ENCODE results near the gene BSN. TPM values are rescaled to one million over a fixed set of nuclear protein-coding genes. Genes with fewer than 3 reads are reported as not detected.

Gene BSN
- total RNA-seq, 2 experiments from 2014 or later: 0.08 to 0.11 TPM

DNA sequence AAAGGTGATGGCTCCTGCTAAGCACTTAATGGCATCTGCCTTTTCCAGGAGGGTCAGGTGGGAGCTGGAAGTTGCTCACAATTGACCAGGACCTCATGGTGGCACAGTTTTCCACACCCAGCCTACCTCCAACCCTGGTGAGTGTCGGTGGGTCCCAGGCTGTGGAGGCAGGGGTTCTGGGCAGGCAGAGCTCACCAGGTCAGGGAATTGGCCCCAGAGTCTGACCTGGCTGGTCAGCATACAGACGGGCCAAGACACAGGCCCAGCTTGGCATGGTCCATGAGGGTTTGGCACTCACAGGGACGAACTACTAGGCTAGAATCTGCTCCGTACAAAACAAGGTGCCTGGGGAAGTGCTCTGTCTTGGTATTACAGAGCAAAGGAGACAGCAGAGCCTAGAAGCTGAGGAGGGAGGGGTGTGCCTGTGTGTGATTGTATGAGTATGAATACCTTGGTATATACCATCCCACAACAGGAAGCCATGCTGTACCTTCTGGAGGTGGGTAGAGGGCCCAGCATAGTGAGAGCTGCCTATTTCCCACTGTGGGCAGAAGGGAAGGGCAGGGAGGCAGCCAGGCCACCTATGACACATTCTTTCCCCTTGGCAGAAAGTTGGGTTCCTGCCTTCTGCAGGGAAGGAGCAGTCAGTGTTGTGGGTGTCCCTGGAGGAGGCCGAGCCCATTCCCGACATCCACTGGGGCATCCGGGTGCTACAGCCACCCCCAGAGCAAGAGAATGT lies 126.4 kb downstream of the BSN start:
- no peaks in the 10 kb centered on the region for H3K9me3 Mint-ChIP-seq
- H3K4me1 ChIP-seq (ENCODE audit: insufficient read depth, low read length): peaks cover 20% of the 10 kb centered on the region
- no peak overlapping the region for H3K4me3 ChIP-seq (ENCODE audit: low read length)
- TF ChIP-seq, protein P1, sequence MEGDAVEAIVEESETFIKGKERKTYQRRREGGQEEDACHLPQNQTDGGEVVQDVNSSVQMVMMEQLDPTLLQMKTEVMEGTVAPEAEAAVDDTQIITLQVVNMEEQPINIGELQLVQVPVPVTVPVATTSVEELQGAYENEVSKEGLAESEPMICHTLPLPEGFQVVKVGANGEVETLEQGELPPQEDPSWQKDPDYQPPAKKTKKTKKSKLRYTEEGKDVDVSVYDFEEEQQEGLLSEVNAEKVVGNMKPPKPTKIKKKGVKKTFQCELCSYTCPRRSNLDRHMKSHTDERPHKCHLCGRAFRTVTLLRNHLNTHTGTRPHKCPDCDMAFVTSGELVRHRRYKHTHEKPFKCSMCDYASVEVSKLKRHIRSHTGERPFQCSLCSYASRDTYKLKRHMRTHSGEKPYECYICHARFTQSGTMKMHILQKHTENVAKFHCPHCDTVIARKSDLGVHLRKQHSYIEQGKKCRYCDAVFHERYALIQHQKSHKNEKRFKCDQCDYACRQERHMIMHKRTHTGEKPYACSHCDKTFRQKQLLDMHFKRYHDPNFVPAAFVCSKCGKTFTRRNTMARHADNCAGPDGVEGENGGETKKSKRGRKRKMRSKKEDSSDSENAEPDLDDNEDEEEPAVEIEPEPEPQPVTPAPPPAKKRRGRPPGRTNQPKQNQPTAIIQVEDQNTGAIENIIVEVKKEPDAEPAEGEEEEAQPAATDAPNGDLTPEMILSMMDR (IDR thresholded peaks at IDR 0.05): no peak
- H3K27ac ChIP-seq (ENCODE audit: low read depth in 1 of 2, low read length in 2 of 2): no peak overlapping the region
- H3K27ac Mint-ChIP-seq: no peak overlapping the region
- peaks cover 23% of the 10 kb centered on the region for H3K4me1 Mint-ChIP-seq (ENCODE audit: low read depth)
- intact Hi-C loops (cut with DNase I, micrococcal nuclease): no loop called here
- no peaks in the 10 kb centered on the region for H3K27me3 ChIP-seq (ENCODE audit: control insufficient read depth in 1 of 2, insufficient read depth in 2 of 2, low read length in 2 of 2)
- no peak for DNase-seq
- POLR2A ChIA-PET: no interaction called here
- peaks cover 71% of the 10 kb centered on the region for H3K36me3 Mint-ChIP-seq (ENCODE audit: low read depth)
- H3K4me3 Mint-ChIP-seq: no peak overlapping the region
- CTCF ChIA-PET: interaction anchor here (1.4 to 1.7 kb wide), 2 partner anchors 9 to 140 kb away, joined by 4 to 5 read pairs; no protein-coding TSS in a partner anchor
- no peak for ATAC-seq (ENCODE audit: poor library complexity)
- H3K9me3 ChIP-seq (ENCODE audit: control insufficient read depth in 1 of 2, insufficient read depth in 1 of 2, low read length in 2 of 2): no peaks in the 10 kb centered on the region
- no peaks in the 10 kb centered on the region for H3K27me3 Mint-ChIP-seq
- H3K36me3 ChIP-seq (ENCODE audit: insufficient read depth, low read length): peaks cover 82% of the 10 kb centered on the region

DNA sequence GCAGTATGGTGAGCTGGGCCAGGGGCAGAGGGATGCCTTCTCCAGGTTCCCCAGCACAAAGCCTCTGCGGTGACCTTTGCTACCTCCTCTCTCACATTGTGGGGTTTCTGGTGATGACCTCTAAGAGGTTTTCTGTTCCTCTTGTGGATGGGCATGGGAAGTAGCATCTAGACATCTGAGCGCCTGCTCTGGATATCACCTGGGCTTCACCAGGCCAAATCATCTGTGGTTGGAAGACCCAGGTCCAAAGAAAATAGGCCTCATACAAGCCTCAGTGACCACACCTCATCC lies 126.9 kb downstream of the BSN start:
- Mint-ChIP-seq H3K4me1 (ENCODE audit: low read depth) (peaks cover 18% of the 10 kb centered on the region), H3K27me3 (no peaks in the 10 kb centered on the region), H3K9me3 (no peaks in the 10 kb centered on the region), H3K36me3 (ENCODE audit: low read depth) (peaks cover 65% of the 10 kb centered on the region), H3K27ac (no peak overlapping the region), H3K4me3 (no peak overlapping the region)
- DNase-seq (no peak), ATAC-seq (ENCODE audit: poor library complexity) (no peak)
- CTCF ChIA-PET: interaction anchor here (1.4 to 1.7 kb wide), 2 partner anchors 10 to 141 kb away, joined by 4 to 5 read pairs; no protein-coding TSS in a partner anchor
- Histone ChIP-seq H3K4me3 (ENCODE audit: low read length) (no peak overlapping the region), H3K36me3 (ENCODE audit: insufficient read depth, low read length) (peaks cover 77% of the 10 kb centered on the region), H3K9me3 (ENCODE audit: control insufficient read depth in 1 of 2, insufficient read depth in 1 of 2, low read length in 2 of 2) (no peaks in the 10 kb centered on the region), H3K4me1 (ENCODE audit: insufficient read depth, low read length) (peaks cover 19% of the 10 kb centered on the region), H3K27me3 (ENCODE audit: control insufficient read depth in 1 of 2, insufficient read depth in 2 of 2, low read length in 2 of 2) (no peaks in the 10 kb centered on the region), H3K27ac (ENCODE audit: low read depth in 1 of 2, low read length in 2 of 2) (no peak overlapping the region)
- POLR2A ChIA-PET: no interaction called here
- TF ChIP-seq, protein P1 (IDR thresholded peaks at IDR 0.05): no peak
- intact Hi-C loops (cut with DNase I, micrococcal nuclease): no loop called here

DNA sequence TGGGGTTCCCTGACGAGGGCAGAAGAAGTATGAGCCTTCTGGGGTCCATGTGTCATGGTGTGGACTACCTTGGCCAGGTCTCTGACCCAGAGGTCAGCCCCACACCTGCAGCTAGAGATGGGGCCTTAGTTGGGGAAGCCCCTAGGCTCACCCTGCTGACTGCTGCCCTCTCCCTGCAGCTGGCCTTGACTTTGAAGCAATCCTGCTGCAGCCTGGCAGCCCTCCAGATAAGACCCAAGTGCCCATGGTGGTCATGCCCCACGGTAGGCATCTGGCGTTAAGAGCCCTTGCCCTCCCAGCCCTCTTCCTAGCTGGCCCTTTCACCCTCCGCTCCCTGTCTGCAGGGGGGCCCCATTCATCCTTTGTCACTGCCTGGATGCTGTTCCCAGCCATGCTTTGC lies 127.3 kb downstream of the BSN start:
- peaks cover 63% of the 10 kb centered on the region for H3K36me3 Mint-ChIP-seq (ENCODE audit: low read depth)
- Histone ChIP-seq H3K36me3 (ENCODE audit: insufficient read depth, low read length) (peaks cover 73% of the 10 kb centered on the region), H3K4me1 (ENCODE audit: insufficient read depth, low read length) (peaks cover 19% of the 10 kb centered on the region), H3K27ac (ENCODE audit: low read depth in 1 of 2, low read length in 2 of 2) (no peak overlapping the region), H3K4me3 (ENCODE audit: low read length) (no peak overlapping the region), H3K9me3 (ENCODE audit: control insufficient read depth in 1 of 2, insufficient read depth in 1 of 2, low read length in 2 of 2) (no peaks in the 10 kb centered on the region), H3K27me3 (ENCODE audit: control insufficient read depth in 1 of 2, insufficient read depth in 2 of 2, low read length in 2 of 2) (no peaks in the 10 kb centered on the region)
- no peak overlapping the region for H3K27ac Mint-ChIP-seq
- H3K9me3 Mint-ChIP-seq: no peaks in the 10 kb centered on the region
- H3K4me3 Mint-ChIP-seq: no peak overlapping the region
- TF ChIP-seq, protein P1 (IDR thresholded peaks at IDR 0.05): no peak
- ChIA-PET CTCF (interaction anchor here (1.7 kb wide), 1 partner anchor 141 kb away, joined by 4 read pairs; no protein-coding TSS in a partner anchor), POLR2A (no interaction called here)
- no peaks in the 10 kb centered on the region for H3K27me3 Mint-ChIP-seq
- ATAC-seq (ENCODE audit: poor library complexity) (no peak), DNase-seq (no peak)
- intact Hi-C loops (cut with DNase I, micrococcal nuclease): no loop called here
- H3K4me1 Mint-ChIP-seq (ENCODE audit: low read depth): peaks cover 15% of the 10 kb centered on the region

Measured in CD4-positive, alpha-beta T cell (primary cell).